Duodenal mucosa (tissue), 2 donors: ENCODE measurements around the gene PCSK5.

Experiments used
- H3K27ac ChIP-seq: one replicate; pipeline ENCODE4 v1.7.0; 2013; ENCODE audit warnings: low read depth, low read length
- H3K27me3 ChIP-seq, 2 donors: one replicate each; pipeline ENCODE4 v1.7.0; 2013; ENCODE audit warnings: low read length in 2 of 2, control low read depth in 1 of 2; ENCODE audit not compliant: insufficient read depth in 2 of 2, control insufficient read depth in 1 of 2
- H3K36me3 ChIP-seq, 2 donors: one replicate each; pipeline ENCODE4 v1.7.0; 2013; ENCODE audit warnings: low read length in 2 of 2, control low read depth in 1 of 2; ENCODE audit not compliant: insufficient read depth in 2 of 2, control insufficient read depth in 1 of 2
- H3K4me1 ChIP-seq, 2 donors: one replicate each; pipeline ENCODE4 v1.7.0; 2013; ENCODE audit warnings: low read length in 2 of 2, control low read depth in 1 of 2; ENCODE audit not compliant: insufficient read depth in 2 of 2, control insufficient read depth in 1 of 2
- H3K4me3 ChIP-seq, 2 donors: one replicate each; pipeline ENCODE4 v1.7.0; 2013; ENCODE audit warnings: low read length in 2 of 2, low read depth in 1 of 2
- H3K9ac ChIP-seq, 2 donors: one replicate each; pipeline ENCODE4 v1.7.0; 2013; ENCODE audit warnings: low read length in 2 of 2, low read depth in 1 of 2
- H3K9me3 ChIP-seq, 2 donors: one replicate each; pipeline ENCODE4 v1.7.0; 2013; ENCODE audit warnings: low read length in 2 of 2, control low read depth in 1 of 2; ENCODE audit not compliant: control insufficient read depth in 1 of 2

PCSK5 gene

DNA sequence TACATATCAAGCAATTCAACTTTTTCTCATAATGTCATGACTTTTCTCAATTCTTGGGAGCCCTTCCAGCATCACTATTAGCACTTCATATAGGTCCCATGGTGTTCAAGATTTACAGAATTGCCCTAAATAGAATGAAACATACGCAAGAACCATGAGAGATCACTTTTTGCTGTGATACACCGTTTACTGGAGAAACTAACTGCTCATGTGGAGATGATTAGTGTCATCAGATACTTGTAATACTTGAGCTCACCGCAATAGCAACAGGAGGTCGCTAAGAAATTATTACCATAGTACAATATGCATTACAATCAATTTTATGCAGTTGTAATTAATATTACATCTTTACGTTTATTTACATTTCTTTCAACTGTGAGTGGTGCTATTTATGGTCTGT is 4.8 kb upstream of the PCSK5 start:
- H3K27ac ChIP-seq = no peak overlapping the region
- H3K4me3 ChIP-seq = no peak overlapping the region
- H3K27me3 ChIP-seq = no peaks in the 10 kb centered on the region
- H3K36me3 ChIP-seq = no peaks in the 10 kb centered on the region
- H3K9ac ChIP-seq = no peak overlapping the region
- H3K4me1 ChIP-seq = peaks cover 0 to 9% of the 10 kb centered on the region in 2 donors
- no peaks in the 10 kb centered on the region for H3K9me3 ChIP-seq

DNA sequence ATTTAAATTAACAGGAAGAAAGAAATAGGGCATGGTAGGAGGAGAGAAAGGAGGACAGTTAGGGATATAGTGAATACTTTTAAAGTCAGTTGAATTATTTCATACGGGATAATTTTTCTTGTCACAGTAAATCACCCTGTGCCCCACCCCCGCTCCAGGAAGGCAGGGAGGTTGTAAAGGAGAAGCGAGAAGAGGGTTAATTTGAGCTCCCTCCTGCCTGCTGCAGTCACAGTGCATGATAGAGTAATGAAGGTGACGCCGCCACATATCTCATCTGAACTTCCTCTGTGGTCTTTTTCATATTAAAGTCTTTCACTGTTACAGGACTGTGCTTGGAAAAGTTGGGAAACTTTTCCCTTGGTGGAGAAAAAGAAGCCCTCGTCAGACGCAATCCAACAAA is 896 bp upstream of the PCSK5 start:
- H3K9me3 ChIP-seq = no peaks in the 10 kb centered on the region
- no peaks in the 10 kb centered on the region for H3K36me3 ChIP-seq
- H3K4me1 ChIP-seq = peaks cover 7 to 25% of the 10 kb centered on the region in 2 donors
- peak overlapping the region; percentile 44 for H3K27ac ChIP-seq
- peak overlapping the region; percentile 70 to 72 for H3K4me3 ChIP-seq
- no peaks in the 10 kb centered on the region for H3K27me3 ChIP-seq
- peak overlapping the region; percentile 49 to 59 for H3K9ac ChIP-seq

DNA sequence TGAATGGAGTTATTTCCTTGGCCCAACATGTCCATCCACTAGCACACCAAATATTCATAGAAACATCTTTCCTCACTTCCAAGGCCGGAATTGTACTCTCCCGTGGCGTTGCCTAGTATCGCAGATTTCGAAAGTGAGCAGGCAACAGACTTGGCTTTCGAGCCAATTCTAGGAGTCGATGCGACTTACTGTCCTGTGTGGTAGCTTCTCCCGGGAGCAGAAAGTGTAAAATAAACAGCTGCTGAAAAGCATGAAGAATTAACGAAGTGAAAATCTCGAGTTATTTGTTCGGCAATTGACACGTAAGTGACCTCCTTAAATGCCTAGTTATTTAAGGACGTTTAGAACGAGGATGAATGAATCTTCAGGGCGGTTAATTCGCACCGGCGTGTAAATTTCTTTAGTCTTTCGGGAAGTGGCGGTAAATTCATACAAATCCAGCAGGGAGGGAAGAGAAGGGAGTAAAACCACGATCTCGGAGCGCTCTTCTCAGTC is 449 bp upstream of the PCSK5 start:
- no peaks in the 10 kb centered on the region for H3K9me3 ChIP-seq

DNA sequence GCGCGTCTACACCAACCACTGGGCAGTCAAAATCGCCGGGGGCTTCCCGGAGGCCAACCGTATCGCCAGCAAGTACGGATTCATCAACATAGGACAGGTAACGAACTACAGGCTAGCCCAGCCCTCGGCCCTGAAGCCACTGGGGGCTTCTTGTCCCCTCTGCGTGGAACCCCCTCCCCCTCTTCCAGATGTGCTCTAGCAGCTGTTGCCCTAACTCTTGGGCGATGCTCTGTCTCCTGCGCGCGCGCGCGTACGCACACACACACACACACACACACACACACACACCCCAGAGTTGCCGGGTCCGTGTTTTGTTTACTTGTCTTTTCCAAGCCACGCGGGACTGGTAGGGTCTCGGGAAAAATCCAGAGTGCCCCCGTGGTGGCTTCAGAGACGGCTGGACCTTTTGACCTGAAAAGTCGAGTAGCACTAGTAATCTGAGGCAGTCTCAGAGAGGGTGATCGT is 836 bp downstream of the PCSK5 start:
- Histone ChIP-seq H3K27me3 (no peaks in the 10 kb centered on the region), H3K4me1 (peaks cover 20 to 30% of the 10 kb centered on the region in 2 donors), H3K9me3 (no peaks in the 10 kb centered on the region), H3K27ac (peak overlapping the region; percentile 82), H3K36me3 (no peaks in the 10 kb centered on the region), H3K9ac (peak overlapping the region; percentile 59 to 85), H3K4me3 (peak overlapping the region; percentile 70 to 72)

More for the DNA sequence above, 449 bp upstream of the PCSK5 start:
- Histone ChIP-seq H3K4me1 (peaks cover 11 to 26% of the 10 kb centered on the region in 2 donors), H3K27ac (peak overlapping the region; percentile 44), H3K9ac (peak overlapping the region; percentile 49 to 59), H3K36me3 (no peaks in the 10 kb centered on the region), H3K4me3 (peak overlapping the region; percentile 70 to 72), H3K27me3 (no peaks in the 10 kb centered on the region)

DNA sequence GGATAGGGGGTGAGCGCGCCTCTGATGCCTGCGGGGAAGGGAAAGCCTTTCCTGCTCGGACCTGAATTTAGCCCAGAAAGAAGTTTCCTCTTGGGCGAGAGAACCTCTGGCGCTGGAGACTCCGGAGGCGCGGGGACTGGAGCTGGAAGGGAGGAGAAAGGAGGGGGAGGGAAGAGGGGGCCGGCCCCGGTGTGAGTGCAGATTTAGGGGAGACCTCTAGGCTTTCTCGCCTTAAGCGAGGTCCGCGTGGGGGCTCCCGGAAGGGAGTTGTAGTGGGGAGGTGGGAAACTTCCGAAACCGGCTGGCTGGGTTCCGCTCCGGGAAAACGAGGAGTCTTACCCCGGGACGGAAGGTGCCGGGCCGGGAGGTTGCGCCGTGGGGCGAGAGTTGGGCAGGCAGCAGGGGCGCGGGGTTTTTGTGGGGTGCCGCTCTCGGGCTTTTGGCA is 1.3 kb downstream of the PCSK5 start:
- peaks cover 22 to 30% of the 10 kb centered on the region in 2 donors for H3K4me1 ChIP-seq
- H3K9ac ChIP-seq = peak overlapping the region; percentile 59 to 85
- no peaks in the 10 kb centered on the region for H3K27me3 ChIP-seq
- peak overlapping the region; percentile 70 to 72 for H3K4me3 ChIP-seq
- H3K36me3 ChIP-seq = no peaks in the 10 kb centered on the region
- peak overlapping the region; percentile 82 for H3K27ac ChIP-seq
- H3K9me3 ChIP-seq = no peaks in the 10 kb centered on the region

DNA sequence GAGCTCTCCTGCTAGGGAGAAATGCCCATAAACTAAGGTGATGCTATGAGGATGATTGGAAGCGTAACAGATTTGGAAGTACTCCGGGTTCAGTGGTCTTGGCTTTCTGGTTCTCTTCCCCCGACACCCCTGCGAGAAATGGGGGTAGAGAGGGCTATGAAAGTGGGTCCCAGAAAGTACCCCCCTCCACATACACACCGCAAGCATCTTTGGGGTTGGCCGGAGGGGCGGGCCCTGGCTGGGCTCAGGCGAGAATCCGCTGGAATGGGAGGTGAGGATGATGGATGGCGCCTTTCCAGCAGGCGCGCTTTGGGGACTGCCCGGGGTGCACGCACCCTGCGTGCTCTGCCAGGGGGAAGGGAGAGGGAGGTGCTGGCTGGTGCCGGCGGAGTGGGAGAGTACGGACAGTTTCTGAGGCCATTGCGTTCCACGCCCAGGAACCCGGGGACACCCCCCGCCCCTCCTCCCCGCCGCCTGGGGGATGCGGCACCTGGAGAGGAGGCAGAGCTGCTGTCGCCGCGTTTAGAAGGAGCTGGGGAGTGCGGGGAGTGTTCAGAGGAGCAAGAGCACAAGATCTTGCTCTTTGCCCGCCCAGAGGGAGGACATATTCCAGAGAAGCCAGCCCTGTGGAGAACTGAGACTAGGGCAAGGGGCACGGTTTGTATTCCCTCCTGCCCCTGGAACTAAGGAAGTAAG is 1.9 kb downstream of the PCSK5 start:
- peaks cover 0 to 3% of the 10 kb centered on the region in 2 donors for H3K36me3 ChIP-seq
- H3K27ac ChIP-seq = peak overlapping the region; percentile 82
- H3K27me3 ChIP-seq = no peaks in the 10 kb centered on the region
- no peaks in the 10 kb centered on the region for H3K9me3 ChIP-seq
- H3K4me3 ChIP-seq = peak overlapping the region; percentile 70 to 72
- H3K9ac ChIP-seq = peak overlapping the region; percentile 59 to 85
- H3K4me1 ChIP-seq = peaks cover 22 to 30% of the 10 kb centered on the region in 2 donors

DNA sequence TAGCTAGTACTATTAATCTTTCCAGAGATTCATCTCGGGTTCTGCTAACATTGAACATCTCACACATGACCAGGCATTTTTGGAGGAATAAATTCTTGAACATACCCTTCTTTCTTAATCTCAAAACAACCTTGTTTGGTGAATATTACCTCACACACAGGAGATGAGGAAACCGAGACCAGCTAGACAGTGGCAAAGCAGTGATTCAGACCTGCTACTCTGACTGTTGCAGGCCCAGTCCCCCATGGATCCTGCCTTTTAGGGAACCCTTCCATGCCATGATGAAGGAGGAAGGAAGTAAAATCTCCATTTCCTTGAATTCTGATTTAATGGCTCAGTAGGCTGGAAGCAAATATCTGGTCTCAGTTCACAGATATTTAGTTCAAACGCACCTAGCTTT is 2.6 kb downstream of the PCSK5 start:
- Histone ChIP-seq H3K27me3 (no peaks in the 10 kb centered on the region), H3K4me3 (peak overlapping the region; percentile 70 to 72), H3K9me3 (no peaks in the 10 kb centered on the region), H3K4me1 (peaks cover 22 to 30% of the 10 kb centered on the region in 2 donors), H3K36me3 (peaks cover 0 to 3% of the 10 kb centered on the region in 2 donors), H3K9ac (peak overlapping the region; percentile 59 to 85), H3K27ac (peak overlapping the region; percentile 82)

DNA sequence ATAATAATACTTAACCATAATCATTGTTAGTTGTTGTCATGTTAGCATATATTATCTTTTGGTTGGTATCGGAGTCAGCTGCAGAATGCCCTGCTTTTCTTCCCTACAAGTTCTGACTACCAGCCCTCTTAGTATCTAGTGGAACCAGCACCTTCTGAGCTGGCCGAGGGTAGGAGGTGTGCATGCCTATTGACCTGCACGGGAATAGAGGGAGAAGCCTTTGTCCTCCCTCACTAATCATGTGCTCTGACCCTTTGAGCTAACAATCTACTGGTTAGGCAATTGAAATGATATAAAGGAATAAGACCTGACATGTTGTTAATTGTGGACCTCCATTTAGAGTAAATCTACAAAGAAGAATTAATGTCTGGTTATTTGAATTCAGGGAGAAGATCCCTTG is 4.1 kb downstream of the PCSK5 start:
- no peaks in the 10 kb centered on the region for H3K27me3 ChIP-seq
- no peaks in the 10 kb centered on the region for H3K9me3 ChIP-seq
- H3K4me3 ChIP-seq = peak overlapping the region; percentile 70 to 72
- peaks cover 22% of the 10 kb centered on the region in 2 donors for H3K4me1 ChIP-seq
- no peak overlapping the region for H3K27ac ChIP-seq
- peak overlapping the region in 1 of 2 donors; percentile 59 for H3K9ac ChIP-seq
- peaks cover 0 to 3% of the 10 kb centered on the region in 2 donors for H3K36me3 ChIP-seq

DNA sequence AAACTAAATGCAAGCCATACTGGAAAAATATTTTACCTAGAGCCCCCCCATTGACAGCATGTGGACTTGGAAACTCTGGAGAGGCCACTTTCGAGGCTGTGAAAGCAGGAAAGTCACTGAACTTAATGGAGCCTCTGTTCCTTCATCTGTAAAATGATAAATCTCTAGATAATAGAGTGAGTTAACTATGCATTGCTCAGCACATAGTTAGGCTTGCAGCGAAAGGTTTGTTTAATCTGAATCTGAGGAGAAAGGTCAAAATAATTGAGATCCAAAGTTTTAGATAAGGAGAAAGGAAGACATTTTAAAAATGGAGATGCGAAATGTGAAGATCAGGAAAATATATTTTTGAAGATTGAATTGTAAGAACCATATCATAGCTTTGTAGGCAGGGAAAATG is 4.6 kb downstream of the PCSK5 start:
- H3K27ac ChIP-seq = no peak overlapping the region
- no peaks in the 10 kb centered on the region for H3K27me3 ChIP-seq
- H3K9me3 ChIP-seq = no peaks in the 10 kb centered on the region
- peaks cover 21 to 22% of the 10 kb centered on the region in 2 donors for H3K4me1 ChIP-seq
- H3K4me3 ChIP-seq = peak overlapping the region; percentile 70 to 72
- no peak overlapping the region for H3K9ac ChIP-seq
- peaks cover 0 to 3% of the 10 kb centered on the region in 2 donors for H3K36me3 ChIP-seq

DNA sequence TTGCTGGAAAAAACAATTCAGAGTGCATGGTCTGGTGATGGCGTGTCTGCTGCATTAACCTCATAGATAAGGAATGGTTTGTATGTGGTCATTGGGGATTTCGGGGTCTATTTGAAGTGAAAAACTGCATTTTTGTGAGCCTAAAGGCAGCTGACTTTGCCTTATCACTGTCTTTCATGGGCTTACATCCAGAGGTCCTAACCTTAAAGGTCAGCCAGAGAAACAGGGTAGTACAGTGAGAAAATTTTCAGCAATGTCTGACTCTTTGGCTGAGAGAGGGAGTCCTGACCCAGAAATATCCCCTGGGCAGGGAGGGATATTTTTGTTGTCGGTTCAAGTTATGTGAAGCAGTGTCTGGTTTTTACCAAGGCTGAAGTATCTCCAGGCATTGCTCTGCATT is 5.7 kb downstream of the PCSK5 start:
- Histone ChIP-seq H3K27me3 (no peaks in the 10 kb centered on the region), H3K9me3 (no peaks in the 10 kb centered on the region), H3K36me3 (peaks cover 0 to 8% of the 10 kb centered on the region in 2 donors), H3K9ac (no peak overlapping the region), H3K27ac (no peak overlapping the region), H3K4me1 (peaks cover 21 to 22% of the 10 kb centered on the region in 2 donors), H3K4me3 (no peak overlapping the region)
